GM18505 (cell line): Measurements from ENCODE around the gene PLCB2.

Experiments
- ATAC-seq: cut with Tn5 transposase; IDR thresholded peaks from one replicate; pipeline ENCODE4 v1.9.1; 2021; ENCODE audit not compliant: unreplicated experiment
- POLR2A ChIP-seq: IDR thresholded peaks from 4 replicates; pipeline ENCODE4 v1.6.1; 2011; ENCODE audit warnings: borderline replicate concordance; ENCODE audit not compliant: insufficient read depth, insufficient read length; ENCODE audit errors: extremely low read depth

Gene PLCB2

DNA sequence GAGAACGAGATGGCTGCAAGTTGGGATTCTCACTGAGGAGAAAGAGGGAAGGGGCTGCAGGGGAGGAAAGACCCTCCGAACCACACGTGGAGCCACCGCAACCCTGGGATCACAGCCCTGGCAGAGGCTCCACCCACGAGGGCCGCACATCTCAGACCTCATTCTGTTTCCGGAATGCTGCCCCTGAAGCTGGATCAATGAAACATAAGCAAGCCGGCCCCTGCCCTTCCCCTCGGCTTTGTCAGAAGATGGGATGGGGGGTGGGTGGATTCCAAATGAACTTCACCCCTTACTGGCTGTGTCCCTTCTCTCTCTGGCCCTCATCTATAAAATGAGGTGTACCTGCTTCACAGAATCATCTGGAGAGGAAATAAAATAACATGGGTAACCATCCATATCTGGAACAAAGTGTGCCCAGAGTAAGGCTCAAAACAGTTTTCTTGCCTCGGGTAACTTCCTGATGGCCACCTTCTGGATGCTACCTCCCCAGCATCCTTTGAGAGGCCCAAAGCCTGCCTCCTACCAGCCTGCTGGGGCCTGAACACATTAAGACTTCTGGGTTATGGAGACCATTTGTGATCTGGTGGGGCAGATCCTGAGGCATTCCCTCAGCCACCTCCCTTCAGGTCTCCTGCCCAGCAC is 37.6 kb upstream of the PLCB2 start:
- no peak for ATAC-seq
- TF ChIP-seq POLR2A: no peak

DNA sequence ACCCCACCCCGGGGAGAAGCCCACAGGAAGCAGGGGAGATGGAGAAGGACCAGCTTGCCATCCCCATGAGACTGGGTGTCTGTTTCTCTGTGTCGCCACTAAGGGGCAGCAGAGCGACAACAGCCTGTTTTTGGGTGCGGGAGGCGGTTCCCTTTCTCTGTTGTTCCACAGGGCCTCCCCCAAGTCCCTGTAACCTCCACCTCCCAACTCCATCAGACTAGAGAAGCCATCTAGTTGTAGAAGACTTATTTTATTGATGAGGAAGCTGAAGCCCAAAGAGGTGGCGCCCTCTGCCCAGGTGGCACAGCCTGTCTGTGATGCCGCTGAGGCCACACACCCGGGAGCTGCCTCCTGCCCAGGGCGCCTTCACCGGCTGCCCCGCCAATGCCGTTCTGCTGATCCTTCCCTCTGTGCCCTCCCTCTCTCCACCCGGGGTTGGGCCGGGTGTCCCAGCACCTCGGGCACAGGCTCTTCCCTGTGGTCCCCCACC is 36.9 kb upstream of the PLCB2 start:
- no peak for TF ChIP-seq POLR2A
- ATAC-seq: no peak

DNA sequence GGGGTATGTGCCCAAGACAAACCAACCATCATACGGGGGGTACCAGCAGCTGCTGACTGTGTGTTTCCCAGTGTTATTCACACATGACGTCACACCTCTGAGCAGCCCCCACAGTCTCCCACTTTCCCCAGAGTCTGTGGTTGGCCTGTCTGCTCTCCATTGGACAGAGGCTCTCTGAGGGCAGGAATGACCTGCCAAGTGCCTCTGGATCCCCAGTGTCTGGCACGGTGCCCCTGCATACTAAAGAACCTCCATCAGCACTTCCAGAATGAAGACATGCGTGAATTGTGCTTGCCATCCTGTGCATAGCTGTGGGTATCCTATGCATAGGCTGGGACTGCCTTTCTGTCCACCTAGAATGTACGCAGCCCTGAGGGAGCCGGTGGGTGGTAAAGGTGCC is 36.5 kb upstream of the PLCB2 start:
- no peak for ATAC-seq
- TF ChIP-seq POLR2A: no peak

DNA sequence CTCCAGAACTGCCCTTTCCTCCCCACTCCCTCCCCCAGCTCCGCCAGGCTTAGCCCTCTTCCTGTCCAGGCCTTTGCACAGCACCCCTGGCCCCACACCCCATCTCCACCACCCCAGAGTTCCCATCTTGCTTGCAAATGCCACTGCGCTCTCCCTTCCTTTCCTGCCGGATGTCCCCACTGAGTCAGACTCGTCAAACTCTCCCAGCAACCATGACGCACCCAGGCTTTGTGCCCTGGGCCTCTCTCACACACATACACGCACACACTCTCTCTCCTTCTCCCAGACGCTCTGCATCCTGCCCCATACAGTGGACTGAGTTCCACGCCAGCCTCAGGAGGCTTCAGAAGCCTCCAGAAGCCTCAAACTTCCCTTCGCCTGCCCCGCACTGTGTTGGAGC is 35.8 kb upstream of the PLCB2 start:
- no peak for ATAC-seq
- TF ChIP-seq POLR2A: no peak

DNA sequence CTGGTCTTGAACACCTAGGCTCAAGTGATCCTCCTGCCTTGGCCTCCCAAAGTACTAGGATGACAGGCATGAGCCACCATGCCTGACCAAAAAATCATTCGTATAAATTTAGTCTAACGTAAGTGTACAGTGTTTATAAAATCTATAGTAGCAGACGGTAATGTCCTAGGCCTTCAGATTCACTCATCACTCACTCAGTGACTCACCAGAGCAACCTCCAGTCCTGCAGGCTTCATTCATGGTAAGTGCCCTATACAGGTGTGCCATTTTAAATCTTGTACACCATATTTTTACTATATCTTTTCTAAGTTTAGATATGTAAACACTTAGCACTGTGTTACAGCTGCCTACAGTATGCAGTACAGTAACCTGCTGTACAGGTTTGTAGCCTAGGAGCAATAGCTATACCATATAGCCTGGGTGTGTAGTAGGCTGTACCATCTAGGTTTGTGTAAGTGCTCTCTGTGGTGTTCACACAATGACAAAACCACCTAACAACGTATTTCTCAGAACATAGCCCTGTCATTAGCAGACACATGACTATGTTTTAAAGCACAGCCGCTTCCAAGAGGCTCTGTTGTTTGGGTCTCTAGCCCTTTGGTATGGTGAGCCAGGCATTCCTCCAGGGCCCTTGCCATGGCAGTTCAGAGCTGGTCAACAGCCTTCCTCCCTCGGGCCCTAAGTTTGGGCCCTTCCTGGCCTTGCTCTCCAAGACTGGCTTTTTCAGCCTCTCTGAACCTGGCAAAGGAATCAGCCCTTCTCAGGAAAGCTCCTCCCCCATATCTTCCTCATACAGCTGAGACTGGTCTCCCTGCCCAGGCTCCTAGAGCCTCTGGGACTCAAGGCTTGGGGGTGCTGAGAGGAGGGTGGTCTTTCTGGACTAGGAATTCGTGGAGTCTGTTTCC is 34.9 kb upstream of the PLCB2 start:
- TF ChIP-seq POLR2A: no peak
- ATAC-seq: no peak

DNA sequence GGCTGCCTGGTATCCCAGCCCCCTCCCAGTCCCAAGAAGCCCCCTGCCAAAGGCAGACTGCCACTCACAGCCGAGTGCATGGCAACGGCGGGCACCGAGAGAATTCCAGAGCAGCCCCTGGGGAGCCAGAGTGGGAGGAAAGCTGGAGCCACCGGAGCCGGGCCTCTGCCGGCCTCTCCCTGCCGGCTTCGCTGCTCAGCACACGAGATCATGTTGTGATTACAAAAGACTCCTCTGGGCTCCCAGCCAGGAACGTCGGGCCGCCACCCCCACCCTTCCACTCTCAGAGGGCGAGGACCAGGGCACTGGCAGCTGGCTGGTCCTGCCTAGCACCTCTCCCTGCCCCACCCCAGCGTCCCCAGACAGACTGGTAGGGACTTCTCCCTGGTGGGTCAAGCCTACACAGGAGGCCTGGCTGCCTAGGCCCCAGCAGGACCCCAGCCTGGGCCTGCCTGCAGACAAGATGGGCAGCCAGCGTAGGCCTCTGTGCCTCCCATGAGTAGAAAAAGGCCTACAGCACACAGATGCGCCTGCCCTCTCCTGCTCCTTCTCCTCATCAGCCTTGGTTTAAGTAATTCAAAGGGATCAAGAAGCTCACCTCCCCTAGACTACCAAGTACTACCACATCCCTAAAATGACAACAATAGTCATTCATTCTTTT is 33.1 kb upstream of the PLCB2 start, which contains the start of gene CCDC9B:
Gene CCDC9B, minus strand, starts transcription at position 200 of the 661 bp plus-strand sequence. Its CDS starts 120 bp downstream, at position 80.
- no peak for TF ChIP-seq POLR2A
- ATAC-seq: no peak

DNA sequence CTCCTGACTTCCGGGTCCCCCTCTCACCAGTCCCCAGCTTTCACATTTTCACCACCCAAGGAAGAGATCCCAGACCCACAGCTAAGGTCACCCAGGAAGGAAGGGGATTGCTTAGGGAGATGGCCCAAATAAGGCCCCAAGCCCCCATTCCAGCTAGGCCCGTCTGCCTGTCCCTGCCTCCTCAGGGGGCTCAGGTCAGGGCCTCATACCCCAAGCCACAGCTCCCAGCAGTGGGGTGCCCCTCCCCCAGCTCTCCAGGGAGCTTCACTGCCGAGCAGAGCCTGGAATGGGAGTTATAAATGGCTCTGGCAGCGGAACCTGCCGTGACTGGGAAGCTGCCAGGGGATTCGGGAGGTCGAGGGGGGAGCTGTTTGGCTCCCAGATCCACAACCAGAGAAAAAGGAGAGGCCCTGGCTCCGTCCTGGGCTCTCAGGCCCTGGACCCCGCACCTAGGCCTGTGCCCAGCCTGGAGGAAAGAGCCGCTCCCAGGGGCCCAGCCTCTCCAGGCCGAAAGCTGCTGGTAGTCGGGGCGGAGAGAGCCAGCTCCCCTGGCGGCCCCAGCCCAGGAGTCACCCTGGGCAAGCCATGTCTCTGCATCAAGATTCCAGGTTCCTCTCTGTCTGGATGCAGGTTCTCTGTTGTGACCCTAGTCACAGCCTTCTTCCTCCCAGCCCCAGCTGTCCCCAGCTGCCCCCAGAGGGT is 32.5 kb upstream of the PLCB2 start:
- no peak for TF ChIP-seq POLR2A
- no peak for ATAC-seq

DNA sequence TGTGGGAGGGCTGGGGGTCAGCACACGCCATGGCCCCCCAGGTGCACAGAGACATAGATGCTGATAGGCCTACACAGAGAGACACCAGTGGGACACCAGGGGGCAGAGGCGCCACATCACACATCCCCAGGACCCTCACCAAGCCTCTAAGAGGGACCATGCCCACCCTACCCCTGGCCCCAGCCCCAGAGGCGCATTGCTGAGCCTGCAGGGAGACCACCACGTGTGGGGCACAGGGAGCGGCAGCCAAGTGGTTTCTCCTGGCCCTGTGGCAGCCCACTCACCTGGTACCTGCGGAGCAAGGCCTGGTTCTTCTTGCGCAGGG is 31.8 kb upstream of the PLCB2 start:
- ATAC-seq: no peak
- TF ChIP-seq POLR2A: no peak

DNA sequence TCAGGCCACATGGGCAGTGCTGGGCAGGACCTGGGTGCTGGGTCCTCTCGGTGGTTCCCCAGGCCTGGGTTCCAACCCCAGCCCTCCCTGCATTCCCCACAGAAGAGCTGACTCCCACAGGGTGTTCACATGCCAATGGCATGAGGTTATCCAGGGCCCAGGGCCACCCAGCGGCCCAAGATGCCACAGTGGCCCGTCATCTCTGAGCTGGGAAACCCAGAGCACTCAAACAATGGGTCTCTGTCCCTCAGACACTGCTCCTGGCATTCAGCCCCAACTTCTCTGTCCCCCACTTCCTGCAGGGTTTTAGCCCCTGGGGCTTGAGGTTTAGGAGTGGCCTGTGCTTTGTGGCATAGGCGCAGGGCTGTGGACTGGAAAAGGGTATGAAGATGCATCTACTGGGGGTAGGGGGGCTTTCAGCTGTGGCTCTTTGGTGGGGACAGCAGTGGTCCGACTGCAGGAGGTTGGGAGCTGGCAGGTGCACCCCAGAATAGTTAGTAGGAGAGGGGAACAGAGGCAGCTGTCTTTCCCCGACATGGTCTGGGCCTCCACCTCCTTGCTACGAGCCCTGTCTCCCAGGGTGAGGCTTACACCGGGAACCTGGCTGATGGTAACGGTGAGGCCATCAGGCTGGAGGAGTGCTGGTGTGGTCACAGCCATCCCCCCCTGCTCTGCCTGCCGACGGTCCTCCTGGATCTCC is 31.3 kb upstream of the PLCB2 start:
- TF ChIP-seq POLR2A: no peak
- no peak for ATAC-seq

DNA sequence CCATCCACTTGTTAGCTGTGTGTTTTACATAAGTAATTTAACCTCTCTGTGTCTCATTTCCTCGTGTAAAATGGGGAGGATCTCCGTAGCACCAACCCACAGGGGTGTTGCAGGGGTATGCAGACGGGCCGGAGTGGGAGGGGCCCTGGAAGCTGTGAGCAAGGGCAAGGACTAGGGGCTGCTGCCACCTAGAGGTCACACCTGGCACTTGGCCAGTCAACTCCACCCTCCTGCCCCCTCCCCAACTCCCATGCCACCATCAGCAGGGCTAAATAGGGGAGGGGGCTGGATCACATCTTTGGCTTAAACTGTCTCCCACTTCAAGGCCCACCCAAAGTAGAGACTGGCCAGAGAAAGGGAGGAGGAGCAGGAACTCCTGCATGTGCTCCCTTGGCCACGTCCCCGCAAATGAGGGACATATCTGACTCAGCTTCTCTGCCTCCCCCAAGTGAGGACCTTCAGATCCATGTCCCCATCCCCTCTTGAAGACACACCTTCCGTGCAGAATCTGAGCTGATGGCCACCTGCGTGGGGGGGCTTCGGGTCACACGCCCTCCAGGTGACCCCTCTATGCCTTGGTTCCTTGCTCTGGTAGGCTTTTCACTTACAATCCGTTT is 30.4 kb upstream of the PLCB2 start:
- no peak for ATAC-seq
- TF ChIP-seq POLR2A: no peak

DNA sequence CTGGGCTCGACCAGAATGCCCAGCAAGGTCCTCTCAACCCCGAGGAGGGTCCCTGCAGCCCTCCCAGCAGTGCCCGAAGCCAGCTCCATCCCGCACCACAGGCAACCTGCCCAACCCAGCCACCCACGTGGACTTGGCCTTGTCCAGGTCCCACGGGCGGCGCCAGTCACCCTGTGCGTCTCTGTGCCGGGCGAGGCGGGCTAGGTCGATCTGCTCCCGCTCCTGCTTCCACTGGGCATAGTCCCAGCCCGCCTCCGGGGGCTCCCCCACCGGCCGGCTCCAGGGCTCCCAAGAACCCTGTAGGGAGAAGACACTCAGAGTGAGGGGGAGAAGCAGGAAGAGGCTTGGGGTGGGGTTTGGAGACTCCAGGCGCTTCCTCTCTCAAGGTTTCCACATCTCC is 29.9 kb upstream of the PLCB2 start:
- ATAC-seq: no peak
- no peak for TF ChIP-seq POLR2A

DNA sequence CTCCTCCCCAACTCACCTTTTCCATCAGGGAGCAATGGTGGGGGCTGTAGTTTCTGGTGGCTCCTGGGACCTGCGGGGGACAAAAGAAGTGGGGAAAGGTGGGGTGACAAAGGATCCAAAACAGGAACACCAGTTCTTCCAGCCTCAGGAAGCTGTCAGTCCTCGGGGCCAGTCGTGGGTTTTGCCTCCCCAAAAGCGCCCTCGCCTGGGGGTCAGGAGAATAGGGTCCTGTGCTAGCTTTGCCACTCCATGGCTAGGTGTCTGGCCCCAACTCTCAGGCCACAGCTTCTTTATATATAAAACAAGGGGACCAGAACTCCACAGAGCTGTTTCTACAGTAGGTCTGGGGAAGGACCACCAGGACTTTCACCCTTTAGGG is 29.0 kb upstream of the PLCB2 start:
- no peak for TF ChIP-seq POLR2A
- no peak for ATAC-seq
